Ovary (tissue), 9 donors: ENCODE data around the gene SLC30A2. TPM values are rescaled to one million over a fixed set of nuclear protein-coding genes. Genes with fewer than 3 reads are reported as not detected.

ENCODE experiments used
- DNase-seq, 5 donors: peaks; one replicate each; pipeline ENCODE4 v3.0.0-alpha.2; 2019 to 2020
- H3K27ac ChIP-seq, 2 donors: fragments of 200-600 bp; one replicate each; pipeline versions ENCODE4 v1.5.1 to v1.8.0; 2019 to 2022
- H3K27me3 ChIP-seq: fragments of 200-600 bp; one replicate; pipeline ENCODE4 v1.8.0; 2022
- H3K36me3 ChIP-seq: fragments of 200-600 bp; sonication (generic); one replicate; pipeline ENCODE4 v1.5.1; 2019
- H3K4me1 ChIP-seq: one replicate; pipeline ENCODE4 v1.8.1; 2013; ENCODE audit warnings: mild to moderate bottlenecking, moderate library complexity; ENCODE audit not compliant: insufficient read depth
- H3K4me3 ChIP-seq: fragments of 200-600 bp; sonication (generic); one replicate; pipeline ENCODE4 v1.5.1; 2017
- H3K9me3 ChIP-seq, 2 donors: fragments of 200-600 bp in 1 of 2; sonication (generic) in 1 of 2; one replicate each; pipeline versions ENCODE4 v1.5.1 to v1.8.1; 2013 to 2019; ENCODE audit warnings: mild to moderate bottlenecking in 1 of 2, moderate library complexity in 1 of 2
- EP300 ChIP-seq: sonication (generic); formaldehyde crosslinking; IDR thresholded peaks from one replicate; pipeline ENCODE4 v1.6.1; 2017; ENCODE audit warnings: antibody characterized with exemption
- POLR2A ChIP-seq: fragments of 450-650 bp; IDR thresholded peaks from one replicate; pipeline ENCODE4 v1.6.1; 2017; ENCODE audit warnings: antibody characterized with exemption, mild to moderate bottlenecking, moderate library complexity
- WGBS, 3 donors: extraction: QIAGEN DNeasy Blood & Tissue Kit in 1 of 3; methylation state at CpG; one replicate each; pipeline versions ENCODE4 v1.1.5 to v1.1.7; 2013 to 2017; 5-methylcytosine and 5-hydroxymethylcytosine counted together
- intact Hi-C, 4 donors: fragments of 100-400 bp; cut with DNase I; formaldehyde crosslinking; loops; one replicate each; pipeline versions ENCODE4 v1.11.0 to v1.15.1; 2022 to 2023
- polyA plus RNA-seq, 2 donors: library from polyadenylated mRNA; stranded (reverse); fragments of 200-250 nt in 1 of 2; fragments of 350-450 nt in 1 of 2; fragmentation: Illumina TruSeq in 1 of 2; extraction: RNeasy Lipid Tissue Mini Kit (QIAGEN cat#74804) in 1 of 2; gene quantifications; one replicate each; pipeline ENCODE4 v1.2.3, GENCODE V29; 2013 to 2014
- total RNA-seq, 7 donors: library from RNA; depleted of rRNA in 2 of 7; stranded (reverse); fragments of >200 nt in 2 of 7; fragmentation: NEBNext Ultra II Directional in 3 of 7; extraction: Animal tissue kit (Norgen Biotek cat#: 25700) in 3 of 7; gene quantifications; one replicate each; pipeline versions ENCODE4 v1.1.0 to v1.2.4, GENCODE V29; 2016 to 2023
- TF ChIP-seq, protein P1 (sequence below), 3 donors: fragments of 450-650 bp in 2 of 3; fragments of 200-600 bp in 1 of 3; IDR thresholded peaks; one replicate each; pipeline versions ENCODE4 v1.5.1 to v1.8.0; 2016 to 2022; ENCODE audit warnings: antibody characterized with exemption in 3 of 3, mild to moderate bottlenecking in 1 of 3
- donor health status: DM: no; HTN: no; CAD: no; lungs with moderate emphysema.
- donor health status: DM: no; HTN: no; CAD: no.
- donor health status: Bipolar disorder and iron deficiency.
- donor health status: DM: yes; HTN: yes; CAD: no.
- donor health status: DM: no; HTN: no; CAD: no.
- donor health status: DM: yes; HTN: yes; CAD: no.

The SLC30A2 gene
- total and polyA plus RNA-seq, 9 donors, result 0.11 to 0.80 (median 0.17) TPM; not detected in 5

DNA sequence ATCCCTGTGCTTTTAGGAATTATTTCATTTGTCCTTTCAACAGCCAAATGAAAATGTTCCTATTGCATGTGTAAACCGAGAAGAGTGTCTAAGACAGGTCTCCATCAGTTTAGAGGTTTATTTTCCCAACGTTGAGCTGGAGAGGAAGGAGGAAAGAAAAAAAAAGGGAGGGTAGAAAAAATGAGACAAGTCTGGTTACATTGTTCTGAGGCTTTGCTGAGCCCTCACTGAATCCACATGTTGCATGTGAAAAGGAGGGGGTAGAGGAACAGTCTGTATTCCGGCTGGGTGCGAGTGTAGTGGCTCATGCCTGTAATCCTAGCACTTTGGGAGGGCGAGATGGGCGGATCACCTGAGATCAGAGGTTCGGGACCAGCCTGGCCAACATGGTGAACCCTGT lies 46.5 kb upstream of the SLC30A2 start:
- Histone ChIP-seq H3K36me3 (no peaks in the 10 kb centered on the region), H3K9me3 (no peaks in the 10 kb centered on the region), H3K4me3 (no peak overlapping the region), H3K27ac (no peak overlapping the region), H3K4me1 (no peaks in the 10 kb centered on the region), H3K27me3 (no peaks in the 10 kb centered on the region)
- intact Hi-C loops, result no loop called here
- TF ChIP-seq POLR2A, result no peak
- TF ChIP-seq, protein P1, sequence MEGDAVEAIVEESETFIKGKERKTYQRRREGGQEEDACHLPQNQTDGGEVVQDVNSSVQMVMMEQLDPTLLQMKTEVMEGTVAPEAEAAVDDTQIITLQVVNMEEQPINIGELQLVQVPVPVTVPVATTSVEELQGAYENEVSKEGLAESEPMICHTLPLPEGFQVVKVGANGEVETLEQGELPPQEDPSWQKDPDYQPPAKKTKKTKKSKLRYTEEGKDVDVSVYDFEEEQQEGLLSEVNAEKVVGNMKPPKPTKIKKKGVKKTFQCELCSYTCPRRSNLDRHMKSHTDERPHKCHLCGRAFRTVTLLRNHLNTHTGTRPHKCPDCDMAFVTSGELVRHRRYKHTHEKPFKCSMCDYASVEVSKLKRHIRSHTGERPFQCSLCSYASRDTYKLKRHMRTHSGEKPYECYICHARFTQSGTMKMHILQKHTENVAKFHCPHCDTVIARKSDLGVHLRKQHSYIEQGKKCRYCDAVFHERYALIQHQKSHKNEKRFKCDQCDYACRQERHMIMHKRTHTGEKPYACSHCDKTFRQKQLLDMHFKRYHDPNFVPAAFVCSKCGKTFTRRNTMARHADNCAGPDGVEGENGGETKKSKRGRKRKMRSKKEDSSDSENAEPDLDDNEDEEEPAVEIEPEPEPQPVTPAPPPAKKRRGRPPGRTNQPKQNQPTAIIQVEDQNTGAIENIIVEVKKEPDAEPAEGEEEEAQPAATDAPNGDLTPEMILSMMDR (IDR thresholded peaks at IDR 0.05), result no peak
- no peak for TF ChIP-seq EP300
- WGBS, 3 donors, result 63 to 65% (median 64%) methylated on average over 7 of the region's 7 CpGs
- no peak for DNase-seq

DNA sequence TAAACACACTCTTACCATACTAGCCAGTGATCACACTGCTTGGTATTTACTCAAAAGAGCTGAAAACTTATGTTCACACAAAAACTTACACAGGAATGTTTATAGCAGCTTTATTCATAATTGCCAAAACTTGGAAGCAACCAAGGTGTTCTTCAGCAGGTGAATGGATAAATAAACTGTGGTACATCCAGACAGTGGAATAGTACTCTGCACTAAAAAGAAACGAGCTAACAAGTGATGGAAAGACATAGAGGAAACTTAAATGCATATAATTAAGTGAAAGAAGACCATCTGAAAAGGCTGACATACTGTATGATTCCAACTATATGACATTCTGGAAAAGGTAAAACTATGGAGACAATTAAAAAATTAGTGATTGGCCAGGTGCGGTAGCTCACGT lies 45.0 kb upstream of the SLC30A2 start:
- intact Hi-C loops, result no loop called here
- no peak for DNase-seq
- H3K36me3 ChIP-seq, result no peaks in the 10 kb centered on the region
- H3K9me3 ChIP-seq, result no peaks in the 10 kb centered on the region
- TF ChIP-seq EP300 (no peak), POLR2A (no peak)
- TF ChIP-seq, protein P1 (IDR thresholded peaks at IDR 0.05), result no peak
- 75 to 86% (median 84%) methylated on average over 3 of the region's 3 CpGs for WGBS, 3 donors
- no peaks in the 10 kb centered on the region for H3K27me3 ChIP-seq
- no peaks in the 10 kb centered on the region for H3K4me1 ChIP-seq
- no peak overlapping the region for H3K27ac ChIP-seq
- no peak overlapping the region for H3K4me3 ChIP-seq

DNA sequence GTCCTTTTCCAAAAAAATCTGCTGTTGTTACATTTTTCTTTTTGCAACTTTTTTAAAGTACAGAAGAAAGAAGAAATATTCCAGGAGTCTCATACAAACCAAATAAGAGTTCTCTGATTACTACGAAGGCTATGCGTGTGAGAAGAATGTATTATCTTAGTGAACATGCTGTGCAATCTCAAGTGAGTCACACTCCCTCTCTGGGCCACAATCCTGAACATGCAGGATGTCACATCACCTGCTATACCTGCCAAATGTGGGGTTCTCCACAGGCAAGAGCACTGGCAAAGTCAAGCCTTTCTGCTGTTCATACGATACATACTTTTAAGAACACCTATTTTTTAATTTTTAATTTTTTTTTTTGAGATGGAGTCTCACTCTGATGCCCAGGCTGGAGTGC lies 43.2 kb upstream of the SLC30A2 start:
- DNase-seq, result no peak
- no peaks in the 10 kb centered on the region for H3K27me3 ChIP-seq
- WGBS, 3 donors, result 85 to 93% (median 89%) methylated on average over 3 of the region's 3 CpGs
- H3K36me3 ChIP-seq, result no peaks in the 10 kb centered on the region
- H3K4me1 ChIP-seq, result no peaks in the 10 kb centered on the region
- TF ChIP-seq, protein P1 (IDR thresholded peaks at IDR 0.05), result no peak
- TF ChIP-seq EP300 (no peak), POLR2A (no peak)
- intact Hi-C loops, result no loop called here
- no peak overlapping the region for H3K4me3 ChIP-seq
- H3K27ac ChIP-seq, result no peak overlapping the region
- no peaks in the 10 kb centered on the region for H3K9me3 ChIP-seq

DNA sequence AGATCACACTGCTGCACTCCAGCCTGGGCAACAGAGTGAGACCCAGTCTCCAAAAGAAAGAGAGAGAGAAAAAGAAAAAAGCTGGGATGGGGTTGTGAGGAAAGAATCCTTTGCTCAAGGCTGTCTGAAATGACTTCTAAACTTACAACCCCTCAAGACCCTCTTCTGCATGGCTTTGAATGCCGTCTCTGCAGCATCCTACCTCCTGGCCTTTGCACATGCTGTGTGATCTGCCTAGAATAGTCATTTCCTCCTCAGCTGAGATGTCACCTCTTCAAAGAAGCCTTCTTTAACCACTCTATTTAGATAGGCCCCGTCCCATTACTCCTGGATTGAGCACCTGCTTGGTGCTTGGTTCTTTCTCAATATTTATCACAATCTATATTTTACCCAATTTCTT lies 38.9 kb upstream of the SLC30A2 start:
- H3K27me3 ChIP-seq, result no peaks in the 10 kb centered on the region
- no peak overlapping the region for H3K4me3 ChIP-seq
- H3K36me3 ChIP-seq, result no peaks in the 10 kb centered on the region
- intact Hi-C loops, result no loop called here
- TF ChIP-seq, protein P1 (IDR thresholded peaks at IDR 0.05), result no peak
- TF ChIP-seq POLR2A (no peak), EP300 (no peak)
- no peak overlapping the region for H3K27ac ChIP-seq
- H3K4me1 ChIP-seq, result no peaks in the 10 kb centered on the region
- WGBS, 3 donors, result 79 to 82% (median 80%) methylated on average over 2 of the region's 2 CpGs
- DNase-seq, result no peak
- H3K9me3 ChIP-seq, result no peaks in the 10 kb centered on the region

DNA sequence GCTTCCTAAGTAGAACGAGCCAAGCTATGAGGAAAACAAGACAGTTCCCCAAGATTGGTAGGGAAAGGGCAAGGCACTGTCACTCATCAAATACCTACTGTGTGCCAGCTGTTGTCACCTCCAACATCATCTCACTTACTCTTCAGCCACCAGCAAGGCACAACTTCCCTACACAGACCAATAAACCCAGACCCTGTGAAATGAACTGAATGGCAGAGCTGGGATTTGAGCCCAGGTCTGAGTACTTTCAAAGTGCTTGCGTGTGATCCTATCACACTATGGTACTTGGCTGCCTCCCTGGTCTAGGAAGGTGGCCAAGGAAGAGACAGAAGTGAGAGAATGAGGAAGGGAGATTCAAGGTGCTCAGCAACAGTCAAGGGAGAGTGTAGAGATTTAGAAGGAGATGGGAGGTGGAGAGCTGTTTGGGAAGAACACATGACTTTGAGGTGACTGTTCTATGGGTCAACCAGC lies 38.2 kb upstream of the SLC30A2 start:
- no peak overlapping the region for H3K27ac ChIP-seq
- H3K36me3 ChIP-seq, result no peaks in the 10 kb centered on the region
- intact Hi-C loops, result no loop called here
- no peak for DNase-seq
- H3K4me1 ChIP-seq, result no peaks in the 10 kb centered on the region
- 40 to 51% (median 49%) methylated on average over 2 of the region's 2 CpGs for WGBS, 3 donors
- no peak for TF ChIP-seq POLR2A
- TF ChIP-seq EP300, result no peak
- TF ChIP-seq, protein P1 (IDR thresholded peaks at IDR 0.05), result no peak
- H3K4me3 ChIP-seq, result no peak overlapping the region
- H3K27me3 ChIP-seq, result no peaks in the 10 kb centered on the region
- no peaks in the 10 kb centered on the region for H3K9me3 ChIP-seq
